ENCODE data around the gene ZC3H18. TPM values are rescaled to one million over a fixed set of nuclear protein-coding genes. Genes with fewer than 3 reads are reported as not detected.

The ZC3H18 gene
- total RNA-seq, 1 experiment from 2014 or later: 76.4 TPM

DNA sequence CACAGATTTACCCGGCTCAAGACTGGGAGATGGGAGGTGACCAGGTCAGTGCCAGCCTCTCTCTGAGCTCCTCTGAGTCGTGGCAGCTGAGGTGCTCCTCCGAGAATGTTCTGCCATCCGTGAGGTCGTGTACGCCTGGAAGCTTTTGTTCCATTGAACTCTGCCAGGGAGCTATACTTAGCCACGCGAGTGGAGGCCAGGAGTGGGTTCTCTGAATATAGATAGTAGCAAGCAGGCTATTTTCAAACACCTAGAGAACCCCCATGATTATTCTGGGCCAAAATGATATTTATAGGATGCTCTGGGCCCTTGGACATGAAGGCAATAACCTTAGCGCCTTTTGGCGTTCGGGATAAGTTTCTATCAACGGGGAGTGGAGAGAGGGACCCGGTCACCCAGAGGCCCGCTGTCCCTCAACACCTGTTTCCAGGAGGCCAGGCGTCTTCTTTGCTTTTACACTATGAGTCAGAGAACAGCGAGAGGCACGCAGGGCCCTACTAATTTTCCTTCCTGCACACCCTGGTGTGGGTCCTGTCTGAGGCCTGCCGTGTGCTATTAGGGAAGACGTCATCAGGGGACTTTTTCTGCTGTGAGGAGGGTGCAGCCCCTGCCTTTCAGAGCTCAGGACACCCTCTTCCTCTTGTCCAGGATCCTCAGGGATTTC lies 103.6 kb downstream of the ZC3H18 start:
- ChIA-PET POLR2A (ENCODE audit: unreplicated experiment) (no interaction called here), CTCF (no interaction called here)
- Histone ChIP-seq H4K20me1 (ENCODE audit: insufficient read depth) (no peaks in the 10 kb centered on the region; the same call in 1 of the 2 replicates), H3K79me2 (ENCODE audit: low read depth) (no peaks in the 10 kb centered on the region), H3K9me2 (ENCODE audit: insufficient read depth) (no peaks in the 10 kb centered on the region), H3F3A (ENCODE audit: insufficient read depth, low read depth) (0 out of 2 replicates have a peak, but pooled peaks cover 2% of the 10 kb centered on the region), H3K4me1 (replicated peaks; ENCODE audit: insufficient read depth) (peaks cover 4% of the 10 kb centered on the region; the same call in 1 of the 2 replicates), H3K4me2 (no peak overlapping the region), H3K4me3 (no peak overlapping the region), H2AFZ (no peak overlapping the region), H3K27ac (no peak overlapping the region), H3K36me3 (ENCODE audit: low read depth) (no peaks in the 10 kb centered on the region), H3K27me3 (ENCODE audit: insufficient read depth, low read depth) (no peaks in the 10 kb centered on the region), H3K9me3 (ENCODE audit: insufficient read depth, low read depth) (no peaks in the 10 kb centered on the region)
- intact Hi-C loops (cut with micrococcal nuclease; ENCODE audit: unreplicated experiment): no loop called here
- DNase-seq: no peak
- BruUV-seq (replicated peaks): no TSS peak
- TF ChIP-seq EZH2 (IDR thresholded peaks at IDR 0.05; ENCODE audit: low read depth): no peak
- TF ChIP-seq, protein P1, sequence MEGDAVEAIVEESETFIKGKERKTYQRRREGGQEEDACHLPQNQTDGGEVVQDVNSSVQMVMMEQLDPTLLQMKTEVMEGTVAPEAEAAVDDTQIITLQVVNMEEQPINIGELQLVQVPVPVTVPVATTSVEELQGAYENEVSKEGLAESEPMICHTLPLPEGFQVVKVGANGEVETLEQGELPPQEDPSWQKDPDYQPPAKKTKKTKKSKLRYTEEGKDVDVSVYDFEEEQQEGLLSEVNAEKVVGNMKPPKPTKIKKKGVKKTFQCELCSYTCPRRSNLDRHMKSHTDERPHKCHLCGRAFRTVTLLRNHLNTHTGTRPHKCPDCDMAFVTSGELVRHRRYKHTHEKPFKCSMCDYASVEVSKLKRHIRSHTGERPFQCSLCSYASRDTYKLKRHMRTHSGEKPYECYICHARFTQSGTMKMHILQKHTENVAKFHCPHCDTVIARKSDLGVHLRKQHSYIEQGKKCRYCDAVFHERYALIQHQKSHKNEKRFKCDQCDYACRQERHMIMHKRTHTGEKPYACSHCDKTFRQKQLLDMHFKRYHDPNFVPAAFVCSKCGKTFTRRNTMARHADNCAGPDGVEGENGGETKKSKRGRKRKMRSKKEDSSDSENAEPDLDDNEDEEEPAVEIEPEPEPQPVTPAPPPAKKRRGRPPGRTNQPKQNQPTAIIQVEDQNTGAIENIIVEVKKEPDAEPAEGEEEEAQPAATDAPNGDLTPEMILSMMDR (conservative IDR thresholded peaks at IDR 0.05): no peak

DNA sequence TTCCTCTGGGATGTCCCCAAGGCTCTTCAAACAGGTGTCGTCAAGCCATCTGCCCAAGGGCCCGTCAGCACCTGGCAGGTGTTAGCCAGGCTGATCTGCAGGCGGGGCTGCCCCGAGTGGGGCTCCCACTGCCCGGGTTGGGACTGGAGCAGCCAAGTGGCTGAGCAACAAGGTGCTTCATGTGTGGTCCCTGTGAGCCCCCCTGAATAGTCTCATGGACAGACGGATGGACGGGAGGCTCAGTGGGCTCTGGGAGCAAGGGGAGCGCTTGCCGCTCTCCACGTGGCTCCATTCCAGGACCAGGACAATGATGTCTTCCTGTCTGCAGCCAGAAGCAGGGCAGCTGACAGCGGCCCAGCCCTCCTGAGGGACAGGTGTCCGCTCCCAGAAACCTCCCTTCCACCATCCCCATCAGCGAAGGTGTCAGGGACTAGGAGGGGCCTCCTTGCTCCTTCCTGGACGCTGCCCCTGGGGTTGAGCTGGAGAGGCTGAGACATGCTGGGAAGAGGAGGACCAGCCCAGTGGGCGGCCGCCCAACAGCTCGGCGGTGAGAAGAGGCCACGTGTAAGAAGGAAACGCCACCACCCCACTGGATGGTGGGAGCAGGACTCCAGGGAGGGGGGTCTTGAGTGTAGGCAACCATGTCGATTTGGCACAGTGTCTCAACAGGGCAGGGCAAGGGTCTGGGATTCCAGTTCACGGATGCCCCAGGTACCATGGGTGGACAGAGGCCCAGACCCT lies 106.5 kb downstream of the ZC3H18 start:
- POLR2A ChIA-PET (ENCODE audit: unreplicated experiment): no interaction called here
- H3K27ac ChIP-seq: no peak overlapping the region
- intact Hi-C loops (cut with micrococcal nuclease; ENCODE audit: unreplicated experiment): no loop called here
- H3K27me3 ChIP-seq (ENCODE audit: insufficient read depth, low read depth): no peaks in the 10 kb centered on the region
- H2AFZ ChIP-seq: no peak overlapping the region
- CTCF ChIA-PET: no interaction called here
- no peak overlapping the region for H3K4me2 ChIP-seq
- H3K9me2 ChIP-seq (ENCODE audit: insufficient read depth): no peaks in the 10 kb centered on the region
- DNase-seq: no peak
- peaks cover 8% of the 10 kb centered on the region; the same call in 1 of the 2 replicates for H3F3A ChIP-seq (ENCODE audit: insufficient read depth, low read depth)
- no peak for TF ChIP-seq EZH2 (IDR thresholded peaks at IDR 0.05; ENCODE audit: low read depth)
- TF ChIP-seq, protein P1 (conservative IDR thresholded peaks at IDR 0.05): no peak
- H3K79me2 ChIP-seq (ENCODE audit: low read depth): no peaks in the 10 kb centered on the region
- H3K4me1 ChIP-seq (replicated peaks; ENCODE audit: insufficient read depth): peaks cover 16% of the 10 kb centered on the region
- no peaks in the 10 kb centered on the region for H3K36me3 ChIP-seq (ENCODE audit: low read depth)
- no peak overlapping the region for H3K4me3 ChIP-seq
- no TSS peak for BruUV-seq (replicated peaks)
- no peaks in the 10 kb centered on the region; the same call in 1 of the 2 replicates for H4K20me1 ChIP-seq (ENCODE audit: insufficient read depth)
- H3K9me3 ChIP-seq (ENCODE audit: insufficient read depth, low read depth): no peaks in the 10 kb centered on the region

DNA sequence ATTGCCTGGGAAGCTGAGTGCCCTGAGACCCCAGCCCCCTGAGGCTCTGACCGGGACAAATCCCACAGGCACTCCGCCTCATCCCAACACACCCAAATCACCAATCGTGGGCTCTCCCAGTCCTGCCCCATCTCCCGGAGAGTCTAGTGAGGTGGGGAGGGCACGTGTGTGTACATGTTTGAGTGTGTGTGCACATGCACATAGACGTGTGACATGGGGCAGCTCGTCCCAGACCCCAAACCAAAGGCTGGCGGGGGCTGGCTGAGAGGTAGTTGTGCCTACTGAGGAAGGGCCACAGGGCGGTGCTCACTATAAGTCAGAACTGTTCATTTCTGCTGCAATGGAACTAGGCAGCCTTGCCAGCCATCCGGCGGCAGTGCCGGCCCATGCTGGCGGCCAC lies 107.5 kb downstream of the ZC3H18 start:
- DNase-seq: no peak
- ChIA-PET POLR2A (ENCODE audit: unreplicated experiment) (no interaction called here), CTCF (no interaction called here)
- no TSS peak for BruUV-seq (replicated peaks)
- Histone ChIP-seq H3K79me2 (ENCODE audit: low read depth) (no peaks in the 10 kb centered on the region), H4K20me1 (ENCODE audit: insufficient read depth) (no peaks in the 10 kb centered on the region; the same call in 1 of the 2 replicates), H3K4me3 (no peak overlapping the region), H3K36me3 (ENCODE audit: low read depth) (no peaks in the 10 kb centered on the region), H2AFZ (no peak overlapping the region), H3K27ac (no peak overlapping the region), H3K9me2 (ENCODE audit: insufficient read depth) (no peaks in the 10 kb centered on the region), H3F3A (ENCODE audit: insufficient read depth, low read depth) (peaks cover 8% of the 10 kb centered on the region; the same call in 1 of the 2 replicates), H3K9me3 (ENCODE audit: insufficient read depth, low read depth) (no peaks in the 10 kb centered on the region), H3K27me3 (ENCODE audit: insufficient read depth, low read depth) (no peaks in the 10 kb centered on the region), H3K4me2 (no peak overlapping the region), H3K4me1 (replicated peaks; ENCODE audit: insufficient read depth) (peaks cover 16% of the 10 kb centered on the region)
- intact Hi-C loops (cut with micrococcal nuclease; ENCODE audit: unreplicated experiment): no loop called here
- no peak for TF ChIP-seq EZH2 (IDR thresholded peaks at IDR 0.05; ENCODE audit: low read depth)
- TF ChIP-seq, protein P1 (conservative IDR thresholded peaks at IDR 0.05): no peak
